Nephron progenitor cell (in vitro differentiated cells): ENCODE measurements around the gene PLA2G4E.

ENCODE experiments used
- DNase-seq: peaks from one replicate; pipeline ENCODE4 v3.0.0; 2021
- H3K27ac Mint-ChIP-seq: 2 replicates; pipeline ENCODE4 v1.8.0; 2021; ENCODE audit warnings: mild to moderate bottlenecking, moderate library complexity, mixed read lengths
- H3K27me3 Mint-ChIP-seq: 2 replicates; pipeline ENCODE4 v1.8.0; 2021; ENCODE audit warnings: mild to moderate bottlenecking, low read depth, mixed read lengths; ENCODE audit not compliant: poor library complexity
- H3K36me3 Mint-ChIP-seq: 2 replicates; pipeline ENCODE4 v1.8.0; 2021; ENCODE audit warnings: low read depth, mixed read lengths
- H3K4me1 Mint-ChIP-seq: 2 replicates; pipeline ENCODE4 v1.8.0; 2021; ENCODE audit warnings: mixed read lengths
- H3K4me3 Mint-ChIP-seq: 2 replicates; pipeline ENCODE4 v1.8.0; 2021; ENCODE audit warnings: mild to moderate bottlenecking, moderate library complexity, mixed read lengths
- H3K9me3 Mint-ChIP-seq: 2 replicates; pipeline ENCODE4 v1.8.0; 2021; ENCODE audit warnings: mild to moderate bottlenecking, moderate library complexity, mixed read lengths
- TF ChIP-seq, protein P1 (sequence below): fragments of 200-600 bp; sonication (generic); IDR thresholded peaks from 2 replicates; pipeline ENCODE4 v1.5.0; 2021; ENCODE audit warnings: antibody characterized with exemption

PLA2G4E gene

DNA sequence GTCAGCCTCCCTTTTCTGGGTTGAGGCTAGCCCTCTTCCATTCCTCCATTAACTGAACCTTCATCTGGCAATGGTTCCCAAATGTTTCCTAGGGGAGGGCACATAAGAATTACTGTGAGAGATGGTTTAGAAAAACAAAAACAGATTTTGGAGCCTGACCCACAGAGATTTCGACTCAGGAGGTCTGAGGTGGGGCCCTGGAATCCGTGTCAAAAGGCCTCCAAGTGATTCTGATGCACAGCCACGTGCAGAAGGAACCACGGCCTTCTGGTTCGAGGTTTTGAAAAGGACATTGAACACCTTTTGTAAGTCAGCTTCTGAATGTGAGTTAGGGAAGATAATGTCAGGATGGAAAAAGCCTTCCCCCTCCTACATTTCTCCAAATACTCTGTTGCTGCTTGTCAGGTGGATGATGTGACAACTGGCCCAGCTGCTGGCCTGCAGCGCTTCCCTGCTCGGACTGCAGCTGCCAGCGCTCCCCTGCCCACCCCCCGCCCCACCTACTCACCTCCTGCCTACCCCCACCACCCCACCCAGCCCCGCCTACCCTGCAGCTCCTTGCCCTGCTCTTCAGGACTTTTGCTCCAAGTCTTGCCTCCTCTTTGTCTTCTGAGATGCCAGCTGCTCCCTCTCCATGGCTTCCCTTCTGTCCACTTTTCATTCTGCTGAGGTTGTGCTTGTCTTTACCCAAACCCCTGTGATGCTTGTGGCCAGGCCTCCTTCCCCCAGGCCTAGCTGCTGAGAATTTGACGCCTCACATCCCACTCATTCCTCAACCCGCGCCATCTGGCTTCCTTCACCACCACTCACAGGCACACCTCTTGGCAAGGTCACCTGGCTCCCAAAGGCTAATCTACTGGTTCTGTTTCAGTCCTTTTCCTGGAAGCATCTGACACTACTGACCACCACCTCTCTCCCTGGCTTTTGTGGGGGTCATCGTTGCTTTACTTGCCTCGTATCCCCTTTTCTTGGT, 55.1 kb downstream of the PLA2G4E start:
- peak overlapping the region; percentile 94 for H3K27ac Mint-ChIP-seq

DNA sequence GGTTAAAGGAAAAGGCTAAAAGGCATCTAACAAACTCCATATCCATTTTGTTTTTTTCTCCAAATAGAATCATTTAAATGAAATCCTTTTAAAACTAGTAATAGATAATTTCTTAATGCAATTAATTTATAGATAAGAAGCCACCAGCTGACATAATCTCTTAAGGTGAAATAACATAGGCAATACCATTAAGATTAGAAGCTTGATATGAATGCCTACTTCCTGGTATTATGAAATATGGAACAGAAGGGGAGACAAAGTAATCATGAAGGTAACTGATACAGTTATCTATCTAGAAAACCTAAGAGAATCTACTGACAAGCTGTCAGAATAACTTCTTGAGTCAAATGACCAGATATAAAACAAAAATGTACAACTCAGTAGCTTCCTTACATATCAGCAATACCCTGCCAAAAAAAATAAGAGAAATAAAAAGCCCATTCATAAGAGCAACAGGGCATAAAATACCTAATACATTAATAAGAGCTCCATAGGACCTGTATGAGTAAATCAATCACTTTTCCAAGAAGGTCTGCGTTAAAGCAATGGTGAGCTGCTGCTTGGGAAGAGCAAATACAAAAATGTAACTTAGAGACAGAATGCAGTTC, 59.1 kb downstream of the PLA2G4E start:
- peaks cover 2% of the 10 kb centered on the region for H3K27me3 Mint-ChIP-seq
- H3K36me3 Mint-ChIP-seq, result peaks cover 35% of the 10 kb centered on the region
- TF ChIP-seq, protein P1, sequence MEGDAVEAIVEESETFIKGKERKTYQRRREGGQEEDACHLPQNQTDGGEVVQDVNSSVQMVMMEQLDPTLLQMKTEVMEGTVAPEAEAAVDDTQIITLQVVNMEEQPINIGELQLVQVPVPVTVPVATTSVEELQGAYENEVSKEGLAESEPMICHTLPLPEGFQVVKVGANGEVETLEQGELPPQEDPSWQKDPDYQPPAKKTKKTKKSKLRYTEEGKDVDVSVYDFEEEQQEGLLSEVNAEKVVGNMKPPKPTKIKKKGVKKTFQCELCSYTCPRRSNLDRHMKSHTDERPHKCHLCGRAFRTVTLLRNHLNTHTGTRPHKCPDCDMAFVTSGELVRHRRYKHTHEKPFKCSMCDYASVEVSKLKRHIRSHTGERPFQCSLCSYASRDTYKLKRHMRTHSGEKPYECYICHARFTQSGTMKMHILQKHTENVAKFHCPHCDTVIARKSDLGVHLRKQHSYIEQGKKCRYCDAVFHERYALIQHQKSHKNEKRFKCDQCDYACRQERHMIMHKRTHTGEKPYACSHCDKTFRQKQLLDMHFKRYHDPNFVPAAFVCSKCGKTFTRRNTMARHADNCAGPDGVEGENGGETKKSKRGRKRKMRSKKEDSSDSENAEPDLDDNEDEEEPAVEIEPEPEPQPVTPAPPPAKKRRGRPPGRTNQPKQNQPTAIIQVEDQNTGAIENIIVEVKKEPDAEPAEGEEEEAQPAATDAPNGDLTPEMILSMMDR, result no peak
- peaks cover 34% of the 10 kb centered on the region for H3K4me1 Mint-ChIP-seq
- H3K27ac Mint-ChIP-seq, result no peak overlapping the region
- no peak overlapping the region for H3K4me3 Mint-ChIP-seq
- no peak for DNase-seq
- peaks cover 18% of the 10 kb centered on the region for H3K9me3 Mint-ChIP-seq

More for the DNA sequence above, 55.1 kb downstream of the PLA2G4E start:
- DNase-seq, result no peak
- H3K9me3 Mint-ChIP-seq, result peaks cover 18% of the 10 kb centered on the region
- no peak overlapping the region for H3K4me3 Mint-ChIP-seq
- TF ChIP-seq, protein P1, result no peak
- H3K36me3 Mint-ChIP-seq, result peaks cover 22% of the 10 kb centered on the region
- peaks cover 34% of the 10 kb centered on the region for H3K4me1 Mint-ChIP-seq
- H3K27me3 Mint-ChIP-seq, result peaks cover 2% of the 10 kb centered on the region

DNA sequence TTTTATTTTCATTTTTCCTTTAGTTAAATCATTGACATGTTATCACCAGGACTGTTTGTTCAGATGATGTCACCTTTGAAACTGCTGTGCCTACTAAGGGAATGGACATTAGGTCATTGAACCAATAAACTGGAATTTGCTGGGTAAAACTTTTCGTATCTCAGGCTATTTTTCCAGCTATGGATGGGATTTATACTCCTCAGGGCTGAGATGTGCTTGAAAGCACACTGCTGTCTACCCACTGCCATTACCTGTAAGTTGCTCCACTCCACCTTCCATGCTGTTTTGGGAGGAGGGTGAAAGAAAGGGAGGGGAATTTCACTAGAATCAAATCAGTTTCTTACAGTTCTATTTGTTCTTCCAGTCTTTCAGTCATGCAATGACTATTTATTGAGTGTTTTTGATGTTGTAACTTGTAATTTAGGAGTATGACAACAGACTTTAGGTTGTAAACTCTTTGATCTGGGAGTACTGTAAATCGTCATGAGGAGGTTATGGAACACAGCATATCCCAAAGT, 59.8 kb downstream of the PLA2G4E start:
- H3K9me3 Mint-ChIP-seq, result peaks cover 18% of the 10 kb centered on the region
- peaks cover 34% of the 10 kb centered on the region for H3K4me1 Mint-ChIP-seq
- TF ChIP-seq, protein P1, result no peak
- H3K36me3 Mint-ChIP-seq, result peaks cover 33% of the 10 kb centered on the region
- no peak overlapping the region for H3K27ac Mint-ChIP-seq
- DNase-seq, result no peak
- H3K4me3 Mint-ChIP-seq, result no peak overlapping the region
- peaks cover 2% of the 10 kb centered on the region for H3K27me3 Mint-ChIP-seq

DNA sequence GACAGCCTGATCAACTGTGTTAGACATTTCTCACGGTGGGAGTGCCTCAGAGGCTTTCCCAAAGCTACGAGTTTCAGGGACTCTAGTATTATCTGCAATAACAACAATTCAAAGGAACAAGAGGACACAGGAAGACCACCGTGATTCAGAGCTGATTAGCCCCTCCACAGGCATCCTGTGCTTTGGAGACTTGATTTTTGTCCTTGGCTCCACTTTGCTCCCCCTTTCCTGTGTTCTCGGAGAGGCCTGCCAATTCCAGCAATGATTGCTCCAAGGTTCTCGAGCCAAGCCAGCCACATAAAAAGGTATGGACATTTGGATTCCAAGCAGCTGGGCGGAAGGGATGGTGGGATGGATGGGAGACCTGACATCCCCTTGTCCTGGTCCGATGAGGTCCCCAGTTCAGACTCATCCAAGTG, 62.8 kb downstream of the PLA2G4E start:
- TF ChIP-seq, protein P1, result no peak
- Mint-ChIP-seq H3K4me1 (peaks cover 33% of the 10 kb centered on the region), H3K27me3 (no peaks in the 10 kb centered on the region), H3K9me3 (peaks cover 18% of the 10 kb centered on the region), H3K36me3 (peaks cover 30% of the 10 kb centered on the region), H3K4me3 (no peak overlapping the region), H3K27ac (no peak overlapping the region)
- DNase-seq, result no peak

DNA sequence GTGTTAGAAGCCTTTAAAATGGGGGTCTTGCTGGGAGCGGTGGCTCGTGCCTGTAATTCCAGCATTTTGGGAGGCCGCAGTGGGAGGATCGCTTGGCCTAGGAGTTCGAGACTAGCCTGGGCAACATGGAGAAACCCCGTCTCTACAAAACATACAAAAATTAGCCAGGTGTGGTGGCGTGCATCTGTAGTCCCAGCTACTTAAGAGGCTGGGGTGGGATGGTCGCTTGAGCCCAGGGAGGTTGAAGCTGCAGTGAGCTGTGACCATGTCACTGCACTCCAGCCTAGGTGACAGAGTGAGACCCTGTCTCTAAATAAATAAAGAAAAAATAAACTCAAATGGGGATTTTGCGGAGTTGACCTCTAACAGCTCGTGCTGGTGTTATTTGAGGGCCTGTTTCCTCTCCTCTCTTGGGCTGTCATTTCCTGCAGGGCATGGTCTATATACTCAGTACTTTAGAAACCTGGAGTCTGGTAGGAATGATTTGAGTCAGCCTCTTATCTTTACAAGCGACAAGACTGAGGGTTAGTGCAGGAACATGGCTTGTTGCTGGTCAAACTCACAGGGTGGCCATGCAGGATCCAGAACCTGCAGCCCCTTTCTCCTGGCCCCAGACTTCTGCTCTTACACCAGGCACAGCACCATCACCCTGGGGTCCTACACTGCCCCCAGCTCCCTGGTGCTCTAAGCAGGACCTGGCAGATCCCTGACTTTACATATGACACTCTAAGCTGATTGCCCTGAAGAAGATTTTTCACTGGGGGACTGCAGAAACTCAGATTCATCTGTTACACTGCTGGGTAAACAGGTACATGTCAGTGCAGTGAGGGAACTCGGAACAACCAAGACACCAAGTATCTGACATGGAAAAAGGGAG, 63.6 kb downstream of the PLA2G4E start:
- TF ChIP-seq, protein P1, result no peak
- no peak overlapping the region for H3K27ac Mint-ChIP-seq
- DNase-seq, result peak; percentile 20
- H3K9me3 Mint-ChIP-seq, result peaks cover 13% of the 10 kb centered on the region
- H3K4me3 Mint-ChIP-seq, result no peak overlapping the region
- H3K36me3 Mint-ChIP-seq, result peaks cover 31% of the 10 kb centered on the region
- no peaks in the 10 kb centered on the region for H3K27me3 Mint-ChIP-seq
- H3K4me1 Mint-ChIP-seq, result peaks cover 36% of the 10 kb centered on the region
